Endothelial cell of umbilical vein (primary cell): ENCODE results near the gene DMPK. TPM values are rescaled to one million over a fixed set of nuclear protein-coding genes. Genes with fewer than 3 reads are reported as not detected.

ENCODE experiments used
- BruUV-seq: library from RNA; stranded (reverse); fragments of 400-500 nt; replicated peaks from 2 replicates; lab custom pipeline; 2021; lab: Mats Ljungman, UMichigan
- CTCF ChIA-PET: fragments of 300-600, 350-600 bp; sonication (Branson Sonifier 250); formaldehyde crosslinking; loops from one replicate; lab custom pipeline; 2021; ENCODE audit warnings: antibody characterized with exemption, inconsistent platforms; lab: Charles Lee
- POLR2A ChIA-PET: fragments of 300-600, 350-600 bp; sonication (Branson Sonifier 250); formaldehyde crosslinking; loops from one replicate; lab custom pipeline; 2021; ENCODE audit warnings: antibody characterized with exemption, inconsistent platforms; lab: Charles Lee
- DNase-seq: peaks from one replicate; pipeline ENCODE4 v3.0.0-alpha.2; 2011; ENCODE audit warnings: low read depth, low spot score
- FAIRE-seq: peaks from 2 replicates; lab custom pipeline; 2011; peaks lifted over from hg19 to GRCh38; lab: Jason Lieb, UNC
- H2AFZ ChIP-seq: 2 replicates; pipeline ENCODE4 v1.6.0; 2012; ENCODE audit warnings: low read depth, low read length, control low read depth, inconsistent platforms
- H3K27ac ChIP-seq: 2 replicates; pipeline ENCODE4 v1.5.1; 2011; ENCODE audit warnings: low read depth, mild to moderate bottlenecking, control low read depth, low read length, moderate library complexity; ENCODE audit not compliant: insufficient read depth
- H3K27me3 ChIP-seq, 2 experiments: 2 replicates each; pipeline versions ENCODE4 v1.6.0 to v1.6.1; 2011; ENCODE audit warnings: low read length in 2 of 2, mixed read lengths in 1 of 2; ENCODE audit not compliant: control insufficient read depth in 2 of 2, insufficient read depth in 2 of 2
- H3K36me3 ChIP-seq, 2 experiments: 2 replicates in 1 of 2; 3 replicates in 1 of 2; pipeline ENCODE4 v1.5.1; 2011; ENCODE audit warnings: low read length in 2 of 2, mild to moderate bottlenecking in 1 of 2, moderate library complexity in 1 of 2; ENCODE audit not compliant: control insufficient read depth in 2 of 2, insufficient read depth in 2 of 2; ENCODE audit errors: extremely low read depth in 1 of 2
- H3K4me1 ChIP-seq: 3 replicates; pipeline ENCODE4 v1.5.1; 2011; ENCODE audit warnings: mild to moderate bottlenecking, low read length; ENCODE audit not compliant: control insufficient read depth, insufficient read depth; ENCODE audit errors: extremely low read depth
- H3K4me2 ChIP-seq: 2 replicates; pipeline ENCODE4 v1.6.1; 2011; ENCODE audit warnings: low read length, control low read depth, mixed read lengths; ENCODE audit not compliant: insufficient read depth
- H3K4me3 ChIP-seq, 3 experiments: fragments of 200-600 bp in 1 of 3; sonication (generic), shearing (Covaris generic) in 1 of 3; replicated peaks in 1 of 3; 2 replicates each; pipeline ENCODE4 v1.5.1; 2011 to 2016; ENCODE audit warnings: control low read depth in 3 of 3, low read length in 3 of 3, mild to moderate bottlenecking in 2 of 3, inconsistent platforms in 1 of 3, low read depth in 1 of 3, moderate library complexity in 1 of 3; ENCODE audit not compliant: insufficient read depth in 1 of 3
- H3K79me2 ChIP-seq: 2 replicates; pipeline ENCODE4 v1.6.0; 2012; ENCODE audit warnings: low read length, inconsistent platforms; ENCODE audit not compliant: control insufficient read depth, insufficient read depth
- H3K9ac ChIP-seq: replicated peaks from 2 replicates; pipeline ENCODE3; 2011; ENCODE audit warnings: low read length, control low read depth; ENCODE audit not compliant: insufficient read depth; ENCODE audit errors: extremely low read depth
- H3K9me1 ChIP-seq: replicated peaks from 3 replicates; pipeline ENCODE4 v1.6.0; 2011; ENCODE audit warnings: mild to moderate bottlenecking, low read length; ENCODE audit not compliant: control insufficient read depth, insufficient read depth; ENCODE audit errors: extremely low read depth
- H3K9me3 ChIP-seq: replicated peaks from 2 replicates; pipeline ENCODE4 v1.5.1; 2012; ENCODE audit warnings: low read length, inconsistent platforms; ENCODE audit not compliant: control insufficient read depth, insufficient read depth
- H4K20me1 ChIP-seq: replicated peaks from 2 replicates; pipeline ENCODE3; 2011; ENCODE audit warnings: mild to moderate bottlenecking, low read length; ENCODE audit not compliant: control insufficient read depth, insufficient read depth; ENCODE audit errors: extremely low read depth
- CTCF ChIP-seq, 2 donors: IDR thresholded peaks; 1 replicate in 1 of 2; 2 replicates in 1 of 2; pipeline ENCODE4 v1.5.1; 2011; ENCODE audit warnings: low read length in 2 of 2, mild to moderate bottlenecking in 2 of 2, moderate library complexity in 2 of 2, control low read depth in 1 of 2, inconsistent platforms in 1 of 2, low read depth in 1 of 2; ENCODE audit not compliant: insufficient read depth in 1 of 2; ENCODE audit errors: extremely low read depth in 1 of 2
- EZH2 ChIP-seq: IDR thresholded peaks from 2 replicates; pipeline ENCODE4 v1.6.1; 2012; ENCODE audit warnings: borderline replicate concordance, low read depth, mild to moderate bottlenecking, moderate library complexity, low read length, inconsistent platforms; ENCODE audit not compliant: severe bottlenecking
- FOS ChIP-seq: IDR thresholded peaks from 2 replicates; pipeline ENCODE4 v1.6.1; 2011; ENCODE audit warnings: mild to moderate bottlenecking, low read length, moderate library complexity, borderline replicate concordance; ENCODE audit not compliant: insufficient read depth
- GATA2 ChIP-seq: IDR thresholded peaks from 2 replicates; pipeline ENCODE4 v1.7.0; 2011; ENCODE audit warnings: low read depth, mild to moderate bottlenecking, moderate library complexity, mixed read lengths, low read length; ENCODE audit not compliant: insufficient read length, insufficient read depth
- JUN ChIP-seq: IDR thresholded peaks from 2 replicates; pipeline ENCODE4 v1.6.1; 2011; ENCODE audit warnings: borderline replicate concordance, low read depth; ENCODE audit not compliant: insufficient read length, insufficient read depth
- MYC ChIP-seq: IDR thresholded peaks from one replicate; pipeline ENCODE4 v1.6.1; 2011; ENCODE audit warnings: mild to moderate bottlenecking, low read depth, low read length
- POLR2A ChIP-seq: IDR thresholded peaks from 2 replicates; pipeline ENCODE4 v1.6.1; 2012; ENCODE audit warnings: low read depth, mild to moderate bottlenecking, control low read depth, low read length
- POLR2AphosphoS5 ChIP-seq: IDR thresholded peaks from 2 replicates; pipeline ENCODE4 v1.6.1; 2012; ENCODE audit warnings: low read depth, mild to moderate bottlenecking, control low read depth, low read length, moderate library complexity; ENCODE audit not compliant: insufficient read depth
- dilution Hi-C: fragments of 300-500 bp; cut with MboI; formaldehyde crosslinking; loops from one replicate; pipeline ENCODE4 v1.15.0; 2019; ENCODE audit warnings: low sequenced_read_pairs; ENCODE audit not compliant: extremely low pct_ligation_motif_present
- intact Hi-C: fragments of 100-400 bp; cut with micrococcal nuclease; formaldehyde crosslinking; loops from one replicate; pipeline ENCODE4 v1.10.0; 2022
- polyA plus RNA-seq, 4 experiments: library from polyadenylated mRNA; depleted of rRNA in 3 of 4; stranded (reverse) in 3 of 4; unstranded in 1 of 4; fragments of >200 nt; gene quantifications; 2 replicates each; pipeline versions ENCODE4 v1.2.1 to v1.2.3, GENCODE V29; 2011 to 2012; ENCODE audit warnings: missing spikeins in 1 of 4
- total RNA-seq: library from RNA; stranded (reverse); gene quantifications from 2 replicates; pipeline ENCODE4 v1.2.3, GENCODE V29; 2021
- TF ChIP-seq, protein P1 (sequence below): IDR thresholded peaks from 2 replicates; pipeline ENCODE4 v1.6.1; 2011; ENCODE audit not compliant: insufficient read depth, insufficient read length

The DMPK gene
- total and polyA plus RNA-seq, 2 donors (not counting 3 experiments of a cell fraction or from before 2014, with no cell fraction given): 36.6 to 73.3 TPM

DNA sequence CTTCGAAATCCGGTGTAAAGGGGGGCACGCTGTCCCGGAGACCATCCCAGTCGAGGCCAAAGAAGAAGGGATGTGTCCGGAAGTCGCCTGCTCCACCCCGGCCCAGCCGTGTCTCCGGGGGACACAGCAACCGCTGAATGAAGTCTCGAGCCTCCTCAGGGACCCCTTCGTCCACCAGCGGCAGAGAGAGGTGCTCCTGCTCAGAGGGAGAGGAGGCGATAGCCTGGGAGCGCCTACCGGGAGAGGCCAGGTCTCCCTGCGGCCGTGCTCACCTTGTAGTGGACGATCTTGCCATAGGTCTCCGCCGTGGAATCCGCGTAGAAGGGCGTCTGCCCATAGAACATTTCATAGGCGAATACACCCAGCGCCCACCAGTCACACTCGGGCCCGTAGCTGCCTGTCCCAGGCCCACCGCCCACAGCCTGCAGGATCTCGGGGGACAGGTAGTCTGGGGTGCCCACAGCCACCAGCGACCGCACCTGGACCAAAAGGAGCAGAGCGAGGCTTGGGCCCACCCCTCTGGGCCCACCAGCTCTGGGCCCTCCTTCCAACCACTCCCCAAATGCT, 4.8 kb downstream of the DMPK start:
- Histone ChIP-seq H3K27me3 (no peaks in the 10 kb centered on the region), H2AFZ (no peak overlapping the region), H3K9ac (no peak overlapping the region), H3K4me2 (no peak overlapping the region), H3K36me3 (peaks cover 3 to 15% of the 10 kb centered on the region in 2 experiments), H3K9me1 (no peaks in the 10 kb centered on the region), H3K79me2 (no peaks in the 10 kb centered on the region), H4K20me1 (no peaks in the 10 kb centered on the region), H3K4me3 (no peak overlapping the region), H3K4me1 (peaks cover 5% of the 10 kb centered on the region), H3K27ac (no peak overlapping the region), H3K9me3 (no peaks in the 10 kb centered on the region)
- BruUV-seq: no TSS peak
- intact Hi-C loops (no loop called here), dilution Hi-C loops (no loop called here)
- DNase-seq (no peak), FAIRE-seq (no peak)
- CTCF ChIA-PET: no interaction called here
- TF ChIP-seq CTCF (IDR thresholded peaks at IDR 0.05; ENCODE audit: extremely low read depth in 1 of 2, insufficient read depth in 1 of 2, low read depth in 1 of 2, low read length in 2 of 2) (no peak), JUN (no peak), MYC (no peak), GATA2 (no peak), FOS (no peak), POLR2A (no peak), EZH2 (no peak), POLR2AphosphoS5 (no peak)
- TF ChIP-seq, protein P1, sequence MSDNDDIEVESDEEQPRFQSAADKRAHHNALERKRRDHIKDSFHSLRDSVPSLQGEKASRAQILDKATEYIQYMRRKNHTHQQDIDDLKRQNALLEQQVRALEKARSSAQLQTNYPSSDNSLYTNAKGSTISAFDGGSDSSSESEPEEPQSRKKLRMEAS: no peak
- POLR2A ChIA-PET: no interaction called here
